Nephron (organoid): ENCODE measurements around the gene CASP4.

Source experiments
- H3K27ac Mint-ChIP-seq, 3 experiments: 2 replicates each; pipeline ENCODE4 v1.8.0; 2020; ENCODE audit warnings: mixed read lengths in 3 of 3, mild to moderate bottlenecking in 2 of 3, moderate library complexity in 1 of 3
- H3K27me3 Mint-ChIP-seq: 2 replicates; pipeline ENCODE4 v1.8.0; 2021; ENCODE audit warnings: low read depth, mild to moderate bottlenecking, moderate library complexity, mixed read lengths
- H3K36me3 Mint-ChIP-seq: 2 replicates; pipeline ENCODE4 v1.8.0; 2020; ENCODE audit warnings: low read depth, mixed read lengths
- H3K4me1 Mint-ChIP-seq: 2 replicates; pipeline ENCODE4 v1.8.0; 2020; ENCODE audit warnings: mixed read lengths
- H3K4me3 Mint-ChIP-seq, 3 experiments: 2 replicates each; pipeline ENCODE4 v1.8.0; 2020; ENCODE audit warnings: mild to moderate bottlenecking in 3 of 3, mixed read lengths in 3 of 3, moderate library complexity in 2 of 3
- H3K9me3 Mint-ChIP-seq: 2 replicates; pipeline ENCODE4 v1.8.0; 2020; ENCODE audit warnings: mixed read lengths
- TF ChIP-seq, protein P1 (sequence below), 3 experiments: fragments of 200-600 bp; sonication (generic); IDR thresholded peaks; one replicate each; pipeline ENCODE4 v1.5.0; 2021; ENCODE audit warnings: antibody characterized with exemption in 3 of 3; ENCODE audit not compliant: unreplicated experiment in 3 of 3

Gene CASP4

DNA sequence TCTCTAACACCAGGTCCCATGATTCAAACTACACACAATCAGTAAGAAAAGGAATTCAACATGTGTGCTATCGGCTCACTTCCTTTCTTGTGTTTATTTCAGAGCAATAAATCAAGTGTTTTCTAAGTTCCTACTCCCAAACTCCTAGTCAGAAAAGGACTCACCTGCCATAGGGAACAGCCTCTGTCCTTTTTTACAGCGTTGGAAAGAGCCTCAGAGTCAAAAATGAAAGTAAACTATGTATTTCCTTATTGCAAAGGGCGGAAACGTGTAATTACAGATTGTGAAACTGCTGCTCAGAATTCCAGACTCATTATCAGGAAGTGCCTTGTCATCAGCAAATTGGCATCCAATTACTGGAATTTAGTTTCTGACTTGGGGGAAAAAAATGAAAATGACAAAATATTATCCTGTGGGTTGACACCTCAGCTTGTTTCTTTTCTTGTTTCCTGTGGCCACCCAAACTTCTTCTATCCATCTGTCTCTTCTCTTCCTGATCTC, at the start of gene CASP4:
TSS of gene CASP4 (minus strand) at position 220 of the 501 bp plus-strand sequence. CDS start at position 171, 49 bp downstream.
- Mint-ChIP-seq H3K27ac (peak within 1 kb of the TSS; percentile 63 to 89 (median 88)), H3K4me3 (peak within 1 kb of the TSS; percentile 71 to 88 (median 84)), H3K4me1 (peaks cover 22% of the 10 kb centered on the region), H3K9me3 (peaks cover 35% of the 10 kb centered on the region), H3K27me3 (no peaks in the 10 kb centered on the region), H3K36me3 (no peaks in the 10 kb centered on the region)
- TF ChIP-seq, protein P1, sequence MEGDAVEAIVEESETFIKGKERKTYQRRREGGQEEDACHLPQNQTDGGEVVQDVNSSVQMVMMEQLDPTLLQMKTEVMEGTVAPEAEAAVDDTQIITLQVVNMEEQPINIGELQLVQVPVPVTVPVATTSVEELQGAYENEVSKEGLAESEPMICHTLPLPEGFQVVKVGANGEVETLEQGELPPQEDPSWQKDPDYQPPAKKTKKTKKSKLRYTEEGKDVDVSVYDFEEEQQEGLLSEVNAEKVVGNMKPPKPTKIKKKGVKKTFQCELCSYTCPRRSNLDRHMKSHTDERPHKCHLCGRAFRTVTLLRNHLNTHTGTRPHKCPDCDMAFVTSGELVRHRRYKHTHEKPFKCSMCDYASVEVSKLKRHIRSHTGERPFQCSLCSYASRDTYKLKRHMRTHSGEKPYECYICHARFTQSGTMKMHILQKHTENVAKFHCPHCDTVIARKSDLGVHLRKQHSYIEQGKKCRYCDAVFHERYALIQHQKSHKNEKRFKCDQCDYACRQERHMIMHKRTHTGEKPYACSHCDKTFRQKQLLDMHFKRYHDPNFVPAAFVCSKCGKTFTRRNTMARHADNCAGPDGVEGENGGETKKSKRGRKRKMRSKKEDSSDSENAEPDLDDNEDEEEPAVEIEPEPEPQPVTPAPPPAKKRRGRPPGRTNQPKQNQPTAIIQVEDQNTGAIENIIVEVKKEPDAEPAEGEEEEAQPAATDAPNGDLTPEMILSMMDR (IDR thresholded peaks at IDR 0.05; ENCODE audit: unreplicated experiment in 3 of 3) = no peak

DNA sequence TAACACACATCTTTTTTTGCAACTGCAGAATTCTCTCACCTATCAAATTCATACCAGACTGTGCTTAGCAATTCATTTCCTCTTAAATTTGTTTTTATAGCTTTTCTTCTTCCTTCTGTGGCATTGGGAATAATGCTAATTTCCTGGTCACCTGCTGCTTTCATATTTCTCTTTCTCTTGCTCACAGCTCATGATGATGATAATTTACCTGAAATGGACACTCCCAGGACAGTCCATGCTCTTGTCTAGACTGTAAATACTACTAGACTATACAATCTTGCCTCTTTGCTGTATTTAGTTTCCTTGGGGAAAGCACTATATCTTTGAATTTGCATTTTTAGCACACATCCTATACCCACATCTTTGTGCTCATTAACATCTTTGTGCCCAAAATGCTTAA, 39.1 kb upstream of the CASP4 start:
- TF ChIP-seq, protein P1 (IDR thresholded peaks at IDR 0.05; ENCODE audit: unreplicated experiment in 3 of 3) = no peak
- Mint-ChIP-seq H3K27me3 (no peaks in the 10 kb centered on the region), H3K9me3 (no peaks in the 10 kb centered on the region), H3K27ac (no peak overlapping the region), H3K36me3 (no peaks in the 10 kb centered on the region), H3K4me1 (no peaks in the 10 kb centered on the region), H3K4me3 (no peak overlapping the region)

DNA sequence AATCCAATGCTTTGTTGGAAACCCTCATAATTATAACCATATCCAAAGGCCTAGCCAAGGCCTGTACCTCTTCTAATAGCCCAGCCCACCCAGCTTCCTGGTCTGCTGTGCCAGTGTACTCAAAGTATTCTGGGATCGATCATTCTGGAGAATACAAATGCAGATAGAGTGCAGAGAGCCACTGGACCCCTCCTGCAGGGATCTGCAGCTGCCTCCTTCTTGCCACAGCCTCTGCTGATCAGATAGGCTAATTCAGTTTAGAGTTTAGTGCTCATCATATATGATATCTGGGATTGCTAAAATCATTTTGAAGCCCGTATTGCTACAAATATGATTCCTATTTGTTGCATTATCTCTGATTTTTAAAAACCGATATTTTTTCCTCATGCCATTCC, 37.1 kb upstream of the CASP4 start:
- TF ChIP-seq, protein P1 (IDR thresholded peaks at IDR 0.05; ENCODE audit: unreplicated experiment in 3 of 3) = no peak
- H3K4me3 Mint-ChIP-seq = no peak overlapping the region
- no peaks in the 10 kb centered on the region for H3K36me3 Mint-ChIP-seq

DNA sequence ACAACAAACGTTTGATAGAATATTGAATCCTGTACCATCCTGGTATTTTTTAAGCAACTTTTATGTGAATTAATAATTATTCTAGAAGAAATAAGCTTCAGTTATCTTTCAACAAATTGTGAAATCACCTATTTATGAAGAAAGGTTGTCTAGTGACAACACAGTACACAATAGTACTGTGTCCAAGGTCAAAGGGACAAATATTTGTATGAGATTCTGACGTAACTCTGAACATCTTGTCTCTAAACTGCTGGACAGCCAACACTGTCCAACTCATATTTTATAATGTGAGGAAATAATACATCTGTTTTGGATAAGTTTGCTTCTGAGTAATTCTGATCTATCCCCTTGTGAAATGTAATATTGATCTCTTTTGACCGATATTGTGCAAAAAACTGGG, 35.6 kb upstream of the CASP4 start:
- Mint-ChIP-seq H3K27ac (no peak overlapping the region), H3K4me3 (no peak overlapping the region), H3K9me3 (peaks cover 3% of the 10 kb centered on the region), H3K27me3 (no peaks in the 10 kb centered on the region), H3K36me3 (no peaks in the 10 kb centered on the region), H3K4me1 (no peaks in the 10 kb centered on the region)
- TF ChIP-seq, protein P1 (IDR thresholded peaks at IDR 0.05; ENCODE audit: unreplicated experiment in 3 of 3) = no peak

More for the DNA sequence above, 37.1 kb upstream of the CASP4 start:
- H3K27me3 Mint-ChIP-seq = no peaks in the 10 kb centered on the region
- H3K27ac Mint-ChIP-seq = no peak overlapping the region
- no peaks in the 10 kb centered on the region for H3K4me1 Mint-ChIP-seq
- H3K9me3 Mint-ChIP-seq = peaks cover 3% of the 10 kb centered on the region

DNA sequence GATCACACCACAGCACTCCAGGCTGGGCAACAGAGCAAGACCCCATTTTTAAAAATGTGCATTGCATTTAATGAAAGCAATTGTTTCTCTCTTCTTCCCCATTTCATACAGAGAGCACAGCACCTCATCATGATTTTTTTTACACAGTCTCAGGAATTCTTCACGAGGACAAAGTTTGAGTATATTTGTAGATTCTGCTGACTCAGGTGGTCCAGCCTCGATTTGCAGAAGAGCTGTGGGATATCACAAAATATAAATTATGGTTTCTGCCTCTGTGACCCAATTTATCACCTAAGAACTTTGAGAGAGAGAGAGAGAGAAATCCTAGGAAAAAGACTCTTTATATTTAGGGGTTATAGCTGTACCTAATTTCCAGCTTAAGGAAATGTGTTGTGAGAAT, 34.8 kb upstream of the CASP4 start:
- Mint-ChIP-seq H3K27ac (no peak overlapping the region), H3K4me3 (no peak overlapping the region), H3K27me3 (no peaks in the 10 kb centered on the region), H3K9me3 (peaks cover 3% of the 10 kb centered on the region), H3K4me1 (no peaks in the 10 kb centered on the region), H3K36me3 (no peaks in the 10 kb centered on the region)
- TF ChIP-seq, protein P1 (IDR thresholded peaks at IDR 0.05; ENCODE audit: unreplicated experiment in 3 of 3) = no peak

DNA sequence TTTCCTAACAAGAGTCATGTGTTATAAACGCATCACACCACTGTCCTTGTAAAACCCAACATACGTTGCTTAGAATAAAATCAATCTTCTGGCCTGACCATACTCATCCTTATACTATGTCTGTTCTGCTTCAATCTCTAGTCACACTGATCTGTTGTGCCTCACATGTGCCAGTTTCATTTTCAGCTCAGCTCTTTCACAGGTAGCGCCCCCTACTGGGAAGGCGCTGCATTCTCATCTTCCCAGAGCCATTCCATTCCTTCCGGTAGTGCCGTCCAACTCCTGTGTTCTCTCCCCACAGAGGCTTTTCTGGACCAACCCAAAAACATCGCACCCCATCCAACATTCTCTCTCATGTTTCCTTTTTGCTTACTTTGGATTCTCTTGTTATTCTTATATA, 32.4 kb upstream of the CASP4 start:
- Mint-ChIP-seq H3K27ac (no peak overlapping the region), H3K36me3 (no peaks in the 10 kb centered on the region), H3K27me3 (no peaks in the 10 kb centered on the region), H3K4me3 (no peak overlapping the region), H3K4me1 (no peaks in the 10 kb centered on the region), H3K9me3 (peaks cover 3% of the 10 kb centered on the region)
- TF ChIP-seq, protein P1 (IDR thresholded peaks at IDR 0.05; ENCODE audit: unreplicated experiment in 3 of 3) = peak in 1 of 3 experiments; percentile 13
